KOPT-K1 (cell line): Measurements from ENCODE around the gene MXI1.

Source experiments
- H3K27ac ChIP-seq: fragments of 200-600 bp; sonication (generic); 2 replicates; pipeline ENCODE4 v1.5.1; 2016; ENCODE audit warnings: antibody characterized with exemption, mild to moderate bottlenecking, low read depth, low read length; ENCODE audit not compliant: poor library complexity, severe bottlenecking
- H3K36me3 ChIP-seq: fragments of 200-600 bp; sonication (generic); 2 replicates; pipeline ENCODE4 v1.5.1; 2017; ENCODE audit warnings: antibody characterized with exemption, mild to moderate bottlenecking, low read length, moderate library complexity; ENCODE audit not compliant: insufficient read depth
- H3K9me3 ChIP-seq: fragments of 200-600 bp; sonication (generic); 2 replicates; pipeline ENCODE4 v1.5.1; 2017; ENCODE audit warnings: antibody characterized with exemption, low read length, mild to moderate bottlenecking; ENCODE audit not compliant: insufficient read depth, poor library complexity, severe bottlenecking

Gene MXI1

DNA sequence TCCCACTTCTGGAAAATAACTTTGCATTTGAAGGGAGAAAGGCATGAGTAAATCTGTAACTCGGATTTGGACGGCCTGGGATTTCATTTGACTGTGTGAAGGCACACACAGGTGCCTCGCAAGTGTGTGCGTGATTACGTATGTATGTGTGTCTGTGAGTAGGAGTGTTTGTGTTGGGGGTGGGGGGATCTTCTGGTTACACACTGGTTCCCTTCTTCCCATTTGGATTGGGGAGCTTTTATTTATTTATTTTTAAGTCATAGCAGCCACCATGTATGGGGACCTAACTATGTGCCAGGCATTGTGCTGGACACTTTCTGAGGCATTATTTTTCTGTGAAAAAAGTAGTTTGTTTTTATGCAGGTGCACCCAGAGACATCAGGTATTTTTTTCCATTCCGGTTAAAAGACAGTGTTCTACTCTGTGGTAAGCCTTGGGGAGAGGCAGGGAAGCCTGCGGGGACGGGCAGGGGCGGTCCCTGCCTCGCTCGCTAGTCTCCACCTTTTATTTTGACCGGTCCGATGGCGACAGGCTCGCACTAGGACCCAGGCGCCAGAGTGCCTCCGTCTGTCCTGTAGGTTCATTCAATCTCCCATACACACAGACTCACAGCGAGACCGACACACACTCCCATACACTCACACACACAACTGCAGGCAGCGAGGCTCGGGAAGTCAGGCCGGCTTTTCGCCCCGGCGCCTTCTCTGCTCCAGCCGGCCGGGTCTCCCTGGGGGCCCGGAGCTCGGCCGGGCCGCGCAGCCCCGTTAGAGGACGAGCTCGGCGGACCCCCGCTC lies at the start of gene MXI1:
Gene MXI1 (plus strand): TSS at position 595 of the 794 bp plus-strand sequence. CDS start 204 bp downstream, outside the sequence.
- Histone ChIP-seq H3K36me3 (no peaks in the 10 kb centered on the region), H3K9me3 (no peaks in the 10 kb centered on the region), H3K27ac (no peak within 1 kb of the TSS)

DNA sequence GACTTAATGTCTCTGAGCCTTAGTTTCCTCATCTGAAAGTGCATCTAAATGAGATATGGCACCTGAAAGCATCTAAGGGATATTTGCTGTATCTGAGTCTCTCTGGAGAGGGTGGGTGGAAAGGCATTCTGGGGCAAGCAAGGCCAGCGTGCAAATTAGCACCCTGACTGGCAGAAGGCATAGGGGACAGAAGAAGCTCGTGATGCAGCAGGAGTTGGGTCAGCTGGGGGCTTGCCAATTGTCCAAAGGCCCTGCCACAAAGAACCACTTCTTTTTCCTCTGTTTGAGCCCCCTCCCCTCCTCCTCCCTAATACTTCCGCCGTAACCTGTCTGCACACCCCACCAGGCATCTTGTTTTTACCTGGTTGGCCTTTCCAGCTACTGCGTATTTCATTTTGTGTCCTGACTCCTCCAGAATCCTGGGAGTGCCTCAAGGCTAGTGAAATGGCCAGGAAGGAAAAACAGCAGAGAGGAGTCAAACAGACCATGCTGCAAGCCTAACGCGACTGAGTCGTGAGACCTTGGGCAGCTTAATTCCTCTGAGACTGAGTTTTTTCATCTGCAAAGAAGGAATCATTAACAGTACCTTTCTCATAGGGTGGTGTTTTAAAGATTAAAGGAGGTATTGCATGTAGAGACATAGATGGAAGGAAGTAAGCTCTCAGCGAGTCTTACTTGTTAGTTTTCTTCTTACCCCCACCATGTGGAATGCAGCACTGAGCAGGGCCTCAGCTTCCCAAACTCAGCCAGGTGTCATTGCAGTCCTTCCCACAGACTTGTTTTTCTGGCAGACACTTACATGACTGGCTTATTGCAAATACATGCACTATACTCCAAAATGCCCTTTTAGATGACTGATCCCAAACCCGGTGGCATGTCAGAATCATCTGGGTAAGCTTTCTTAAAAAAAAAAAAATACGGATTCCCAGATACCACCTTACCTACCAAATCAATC lies 49.1 kb upstream of the MXI1 start:
- no peaks in the 10 kb centered on the region for H3K36me3 ChIP-seq
- no peak overlapping the region for H3K27ac ChIP-seq

DNA sequence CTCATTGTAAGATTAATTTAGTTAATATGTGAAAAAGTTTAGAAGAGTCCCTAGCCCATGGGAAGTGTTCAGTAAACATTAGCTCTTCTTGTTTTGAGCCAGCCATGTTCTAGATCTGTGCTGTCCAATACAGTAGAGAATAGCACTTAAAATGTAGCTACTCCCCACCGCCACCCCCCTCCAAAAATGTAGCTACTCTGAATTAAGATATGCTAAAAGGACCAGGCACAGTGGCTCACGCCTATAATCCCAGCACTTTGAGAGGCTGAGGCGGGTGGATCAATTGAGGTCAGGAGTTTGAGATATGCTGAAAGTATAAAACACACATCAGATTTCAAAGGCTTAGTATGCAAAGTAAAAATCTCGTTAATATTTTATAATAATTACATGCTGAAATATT lies 47.3 kb upstream of the MXI1 start:
- H3K36me3 ChIP-seq = no peaks in the 10 kb centered on the region
- peaks cover 9% of the 10 kb centered on the region for H3K9me3 ChIP-seq
- no peak overlapping the region for H3K27ac ChIP-seq

More for the DNA sequence above, 49.1 kb upstream of the MXI1 start:
- peaks cover 9% of the 10 kb centered on the region for H3K9me3 ChIP-seq

DNA sequence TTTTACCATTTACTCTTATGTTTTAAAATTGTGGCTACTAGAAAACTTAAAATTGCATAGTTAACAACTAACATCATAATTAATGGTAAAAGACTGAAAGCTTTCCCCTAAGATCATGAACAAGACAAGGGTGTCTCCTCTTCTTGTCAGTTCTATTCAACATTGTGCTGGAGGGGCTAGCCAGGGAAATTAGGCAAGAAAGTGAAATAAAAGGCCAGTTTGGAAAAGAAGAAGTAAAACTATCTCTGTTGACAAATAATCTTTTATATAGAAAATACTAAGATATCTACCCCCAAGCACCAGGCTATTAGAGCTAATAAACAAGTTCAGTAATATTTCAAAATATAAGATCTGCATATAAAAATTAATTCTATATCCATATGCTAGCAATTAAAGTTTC lies 46.9 kb upstream of the MXI1 start:
- Histone ChIP-seq H3K9me3 (peaks cover 9% of the 10 kb centered on the region), H3K36me3 (no peaks in the 10 kb centered on the region), H3K27ac (no peak overlapping the region)

DNA sequence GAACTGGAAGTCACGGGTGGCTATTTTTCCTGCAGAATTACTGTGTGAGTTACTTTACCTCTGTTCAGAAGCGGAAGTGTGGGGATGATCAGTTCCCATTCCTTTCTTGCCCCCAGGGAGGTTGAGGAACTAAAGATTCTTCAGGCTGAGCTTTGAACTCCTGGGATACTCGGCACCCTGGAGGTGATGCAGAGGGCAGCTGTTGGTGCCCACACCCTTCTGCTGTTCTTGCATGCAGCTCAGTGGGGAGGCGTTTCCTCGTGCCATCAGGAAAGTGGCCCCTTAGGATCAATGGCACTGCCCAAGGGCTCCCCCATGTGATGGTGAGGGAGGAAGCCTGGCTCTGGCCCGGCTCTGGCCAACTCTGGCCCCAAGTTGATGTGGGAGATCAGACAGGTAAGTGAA lies 44.7 kb upstream of the MXI1 start:
- H3K27ac ChIP-seq = no peak overlapping the region

DNA sequence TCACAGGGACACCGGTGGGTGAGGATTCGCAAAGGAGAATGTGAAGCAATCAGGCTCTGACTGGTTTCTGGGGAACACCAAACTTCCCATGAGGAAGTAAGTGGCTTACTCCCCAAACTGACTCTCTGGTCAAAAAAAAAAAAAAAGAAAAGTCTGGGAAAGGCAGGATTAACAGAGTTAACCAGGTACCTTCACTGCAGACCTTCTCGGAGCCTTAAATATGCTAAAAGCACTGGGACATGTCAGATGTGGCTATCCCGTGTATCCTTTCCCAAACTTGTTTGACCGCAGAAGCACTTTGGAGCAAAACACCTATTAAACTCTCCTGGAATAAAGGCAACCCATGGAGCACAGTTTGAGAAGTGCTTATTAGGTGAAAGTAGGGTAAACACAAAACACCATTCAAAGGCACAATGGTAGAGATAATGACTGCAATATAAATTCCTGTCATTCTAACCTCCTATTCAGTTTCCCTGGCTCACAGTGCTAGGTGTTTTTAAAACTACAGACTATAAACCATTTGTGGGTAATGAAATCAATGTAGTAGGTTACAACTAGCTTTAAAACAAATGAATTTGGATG lies 44.1 kb upstream of the MXI1 start:
- Histone ChIP-seq H3K9me3 (peaks cover 9% of the 10 kb centered on the region), H3K27ac (no peak overlapping the region), H3K36me3 (no peaks in the 10 kb centered on the region)

More for the DNA sequence above, 44.7 kb upstream of the MXI1 start:
- Histone ChIP-seq H3K9me3 (peaks cover 9% of the 10 kb centered on the region), H3K36me3 (no peaks in the 10 kb centered on the region)

DNA sequence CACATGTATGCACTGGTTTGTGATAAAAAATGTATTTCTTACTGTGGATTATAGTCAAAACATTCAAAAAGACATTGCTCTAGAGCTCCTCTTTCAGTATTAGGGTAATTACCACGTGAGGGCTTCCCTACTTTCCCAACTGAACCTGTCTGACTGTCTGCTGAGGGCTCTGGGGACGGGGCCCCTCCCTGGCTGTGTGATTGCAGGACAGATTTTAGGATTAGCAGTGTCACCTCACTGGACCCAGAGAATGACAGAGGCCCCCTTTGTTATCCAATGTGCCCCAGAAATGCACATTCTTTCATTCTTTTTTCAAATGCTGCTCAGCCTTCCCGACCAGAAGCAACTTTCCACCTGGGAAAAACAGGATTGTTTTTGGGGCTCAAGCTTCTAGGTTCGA lies 43.6 kb upstream of the MXI1 start:
- Histone ChIP-seq H3K9me3 (peaks cover 9% of the 10 kb centered on the region), H3K27ac (no peak overlapping the region), H3K36me3 (no peaks in the 10 kb centered on the region)

DNA sequence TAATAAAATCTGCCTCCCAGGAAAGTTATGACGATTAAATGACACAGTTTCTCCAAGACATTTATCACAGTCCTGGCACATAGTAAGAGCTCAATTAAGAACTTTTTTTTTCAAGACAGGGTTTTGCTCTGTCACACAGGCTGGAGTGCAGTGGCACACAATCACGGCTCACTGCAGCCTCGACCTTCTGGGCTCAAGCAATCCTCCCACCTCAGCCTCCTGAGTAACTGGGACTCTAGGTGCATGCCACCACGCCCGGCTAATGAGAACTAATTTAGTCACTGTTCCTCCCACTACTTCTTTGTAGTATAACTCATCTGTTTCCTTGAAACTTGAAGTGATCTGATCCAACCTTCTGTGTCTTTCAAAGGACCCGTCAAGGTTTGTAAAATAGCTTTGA lies 42.2 kb upstream of the MXI1 start:
- H3K36me3 ChIP-seq = no peaks in the 10 kb centered on the region
- H3K9me3 ChIP-seq = peaks cover 9% of the 10 kb centered on the region
- no peak overlapping the region for H3K27ac ChIP-seq

DNA sequence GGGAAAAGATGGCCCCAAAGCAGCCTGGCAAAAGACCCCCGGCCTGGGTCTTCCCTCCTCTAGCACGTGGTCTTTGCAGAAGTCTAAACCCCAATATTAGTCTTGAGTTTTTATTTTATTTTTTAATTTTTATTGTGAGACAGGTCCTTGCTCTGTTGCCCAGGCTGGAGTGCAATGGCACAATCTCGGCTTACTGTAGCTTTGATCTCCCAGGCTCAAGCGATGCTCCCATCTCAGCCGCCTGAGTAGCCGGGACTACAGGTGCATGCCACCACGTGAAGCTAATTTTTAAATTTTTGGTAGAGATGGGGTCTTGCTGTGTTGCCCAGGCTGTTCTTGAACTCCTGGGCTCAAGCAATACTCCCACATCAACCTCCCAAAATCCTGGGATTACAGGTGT lies 40.3 kb upstream of the MXI1 start:
- no peaks in the 10 kb centered on the region for H3K9me3 ChIP-seq
- H3K36me3 ChIP-seq = no peaks in the 10 kb centered on the region
- no peak overlapping the region for H3K27ac ChIP-seq

DNA sequence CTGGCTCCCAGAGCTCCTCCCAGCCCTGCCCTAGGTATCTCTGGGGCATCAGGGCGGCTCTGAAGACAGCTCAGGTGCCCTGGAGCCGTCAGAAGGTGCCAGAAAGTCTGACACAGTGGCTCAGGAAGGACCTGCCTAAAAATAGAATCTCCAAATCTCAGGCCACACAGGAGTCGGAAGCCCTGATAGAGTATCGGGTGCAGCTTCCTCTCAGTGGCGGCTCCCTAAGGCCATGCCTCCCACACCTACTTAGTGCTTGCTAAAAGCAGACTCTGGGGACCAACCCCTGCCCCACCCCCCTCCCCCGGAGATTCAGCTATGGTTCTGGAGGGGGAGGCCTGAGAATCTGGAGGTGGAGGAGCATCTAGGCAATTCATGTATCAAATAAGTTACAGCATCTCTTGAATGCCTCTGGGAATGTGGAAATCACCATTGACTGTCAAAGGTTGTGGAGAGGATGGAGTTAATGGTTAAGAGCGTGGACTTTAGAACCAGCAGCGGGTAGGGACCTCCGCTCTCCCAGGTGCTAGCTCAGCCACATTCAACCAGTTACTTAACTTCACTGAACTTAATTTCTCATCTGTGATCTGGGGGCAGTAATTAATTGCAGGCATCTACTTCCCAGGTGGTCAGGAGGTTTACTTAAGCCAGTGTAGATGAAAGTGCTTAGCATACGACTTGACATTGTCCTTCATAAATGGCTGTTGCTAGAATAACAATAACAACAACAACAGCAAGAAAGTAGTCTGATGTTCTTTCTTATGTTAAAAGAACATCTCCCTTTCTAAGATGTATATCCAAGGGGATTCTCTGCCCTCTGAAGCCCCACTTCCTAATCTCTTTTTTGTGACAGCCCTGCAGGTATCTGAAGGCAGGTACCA lies 38.6 kb upstream of the MXI1 start:
- no peaks in the 10 kb centered on the region for H3K9me3 ChIP-seq
- no peaks in the 10 kb centered on the region for H3K36me3 ChIP-seq
- no peak overlapping the region for H3K27ac ChIP-seq

DNA sequence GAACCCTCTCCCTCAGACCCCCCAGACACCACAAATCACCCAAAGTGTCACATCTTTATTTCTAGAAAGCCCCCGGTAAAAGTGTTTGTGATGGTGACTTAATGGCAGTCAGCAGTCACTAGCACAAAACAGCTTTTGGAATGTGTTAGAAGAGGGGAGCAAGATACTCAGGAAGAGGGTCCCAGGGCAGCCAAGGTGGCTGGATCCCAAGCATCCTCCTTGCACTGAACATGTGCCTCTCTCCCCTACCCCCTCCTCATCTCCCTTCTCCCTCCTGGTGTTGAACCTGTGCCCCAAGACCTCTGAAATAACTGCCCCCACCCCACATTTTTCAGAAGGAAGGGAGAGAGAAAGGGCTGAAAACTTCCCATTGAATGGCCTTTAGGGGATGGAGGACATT lies 37.8 kb upstream of the MXI1 start:
- Histone ChIP-seq H3K9me3 (no peaks in the 10 kb centered on the region), H3K27ac (no peak overlapping the region), H3K36me3 (no peaks in the 10 kb centered on the region)

DNA sequence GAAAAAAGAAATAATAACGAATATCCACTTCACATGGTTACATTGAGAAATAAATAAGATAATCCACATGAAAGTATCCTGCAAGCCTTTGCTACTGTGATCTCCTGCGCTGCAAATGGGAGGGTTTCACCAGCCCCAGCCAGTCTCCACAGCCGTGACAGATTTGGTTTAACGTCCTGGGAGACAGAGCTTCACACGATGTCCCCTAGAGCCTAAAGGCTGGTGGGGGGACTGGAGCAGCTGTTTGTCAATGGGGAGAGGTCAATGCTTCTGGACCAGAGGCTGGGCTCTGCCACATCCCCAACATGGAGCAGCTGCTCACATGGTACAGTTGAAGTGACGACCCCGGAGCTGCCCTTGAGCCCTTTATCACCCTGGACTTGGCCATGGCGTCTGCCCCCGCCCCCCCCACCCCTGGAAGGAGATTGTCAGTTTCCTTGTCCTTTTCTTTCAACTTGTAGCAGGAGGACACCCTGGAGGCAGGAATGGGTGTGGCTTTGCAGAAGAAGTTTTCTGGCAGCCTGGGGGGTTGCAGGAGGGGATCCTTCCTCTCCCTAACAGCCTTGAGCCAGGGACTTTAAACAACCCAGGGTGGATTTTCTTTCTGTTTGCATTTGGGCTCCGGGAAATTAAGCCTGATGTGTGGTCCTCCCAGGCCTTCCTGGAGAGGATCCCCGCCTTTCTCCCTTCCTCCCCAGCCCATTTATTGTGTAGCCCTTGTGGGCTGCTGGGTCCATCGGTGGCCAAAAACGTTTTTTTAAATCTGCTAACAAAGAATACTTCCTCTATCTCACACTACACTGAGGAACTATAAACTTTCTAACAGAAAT lies 37.0 kb upstream of the MXI1 start:
- H3K27ac ChIP-seq = no peak overlapping the region
- no peaks in the 10 kb centered on the region for H3K36me3 ChIP-seq
- no peaks in the 10 kb centered on the region for H3K9me3 ChIP-seq

DNA sequence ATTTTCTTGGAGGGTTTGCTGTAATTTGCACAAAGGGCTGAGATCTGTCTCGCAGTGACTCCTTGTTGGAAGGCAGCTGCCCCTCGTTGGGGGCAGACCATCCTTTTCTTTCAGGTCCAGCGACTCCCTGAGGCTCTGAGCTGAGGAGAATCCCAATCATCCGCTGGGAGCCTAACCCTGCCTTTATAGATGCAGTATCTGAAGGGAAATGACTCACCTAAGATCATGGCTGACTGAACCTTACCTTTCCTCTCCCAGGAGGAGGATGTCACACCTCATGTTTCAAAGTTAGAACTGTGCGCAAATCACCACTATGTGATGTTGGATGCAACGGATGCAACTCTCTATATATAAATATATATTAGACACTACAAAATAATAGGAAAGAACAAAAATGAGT lies 36.4 kb upstream of the MXI1 start:
- no peak overlapping the region for H3K27ac ChIP-seq
- no peaks in the 10 kb centered on the region for H3K9me3 ChIP-seq
- no peaks in the 10 kb centered on the region for H3K36me3 ChIP-seq

DNA sequence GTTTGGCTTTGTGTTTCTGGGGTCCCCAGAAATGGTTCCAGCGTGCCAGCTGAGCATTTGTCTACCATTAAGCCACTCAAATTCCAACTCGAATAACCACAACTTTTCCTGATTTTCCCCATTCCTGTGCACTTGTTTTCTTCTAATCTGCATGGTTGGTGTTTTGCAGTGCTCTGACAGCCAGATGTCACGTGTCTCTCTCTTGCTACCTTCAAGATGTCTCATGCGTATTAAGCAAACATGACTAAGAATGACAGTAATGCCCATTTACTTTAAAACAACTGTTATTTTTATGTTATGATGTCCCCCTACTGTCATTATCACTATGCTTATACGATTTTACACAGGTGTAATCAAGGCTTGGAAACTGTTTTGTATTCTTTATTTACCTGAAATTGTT lies 35.2 kb upstream of the MXI1 start:
- H3K36me3 ChIP-seq = no peaks in the 10 kb centered on the region
- H3K27ac ChIP-seq = no peak overlapping the region
- H3K9me3 ChIP-seq = no peaks in the 10 kb centered on the region
